HepG2 (cell line): ENCODE measurements around the gene TPM1.

Experiments used
- CHD4 ChIP-seq: fragments of 200-600 bp; sonication (generic); IDR thresholded peaks from 2 replicates; pipeline ENCODE4 v1.7.0; 2017; ENCODE audit warnings: mild to moderate bottlenecking, low read length, borderline replicate concordance
- CTCF ChIP-seq: sonication (generic); formaldehyde crosslinking; IDR thresholded peaks from 2 replicates; pipeline ENCODE4 v1.5.0; 2020; ENCODE audit warnings: mild to moderate bottlenecking, missing genetic modification reagents, moderate library complexity
- EP300 ChIP-seq, 3 experiments: sonication (generic) in 1 of 3; formaldehyde crosslinking in 1 of 3; IDR thresholded peaks; 2 replicates each; pipeline versions ENCODE4 v1.5.1 to v1.6.1; 2011 to 2020; ENCODE audit warnings: low read depth in 2 of 3, low read length in 2 of 3, borderline replicate concordance in 1 of 3, improper control_type of control experiment in 1 of 3, mild to moderate bottlenecking in 1 of 3, missing genetic modification reagents in 1 of 3, moderate library complexity in 1 of 3
- ETV5 ChIP-seq: IDR thresholded peaks from 2 replicates; pipeline ENCODE4 v1.6.1; 2018; ENCODE audit warnings: missing biosample characterization, missing genetic modification reagents, inconsistent platforms, borderline replicate concordance
- KDM1A ChIP-seq: IDR thresholded peaks from 2 replicates; pipeline ENCODE4 v1.6.1; 2016; ENCODE audit warnings: missing compliant biosample characterization
- MAZ ChIP-seq, 2 experiments: sonication (generic) in 1 of 2; formaldehyde crosslinking in 1 of 2; IDR thresholded peaks; 2 replicates each; pipeline versions ENCODE4 v1.5.0 to v1.6.1; 2012 to 2020; ENCODE audit warnings: low read depth in 2 of 2, mild to moderate bottlenecking in 2 of 2, borderline replicate concordance in 1 of 2, improper control_type of control experiment in 1 of 2, low read length in 1 of 2, missing genetic modification reagents in 1 of 2, moderate library complexity in 1 of 2
- PCBP1 ChIP-seq: fragments of 200-400 bp; formaldehyde crosslinking; IDR thresholded peaks from 2 replicates; pipeline ENCODE4 v1.6.1; 2017; ENCODE audit warnings: mild to moderate bottlenecking, low read depth, low read length, borderline replicate concordance
- POLR2A ChIP-seq, 2 experiments: IDR thresholded peaks; 2 replicates each; pipeline ENCODE4 v1.6.1; 2011; ENCODE audit warnings: low read depth in 2 of 2, low read length in 2 of 2, mild to moderate bottlenecking in 1 of 2, moderate library complexity in 1 of 2; ENCODE audit not compliant: insufficient read depth in 1 of 2
- SMARCC2 ChIP-seq: fragments of 450-650 bp; IDR thresholded peaks from 2 replicates; pipeline ENCODE4 v1.6.1; 2017; ENCODE audit warnings: antibody characterized with exemption, mild to moderate bottlenecking
- TCF7 ChIP-seq: sonication (generic); IDR thresholded peaks from 2 replicates; pipeline ENCODE4 v1.6.1; 2016; ENCODE audit warnings: antibody characterized with exemption, low read depth
- ZBTB7A ChIP-seq: sonication (generic); formaldehyde crosslinking; IDR thresholded peaks from 2 replicates; pipeline ENCODE4 v1.8.0; 2022; ENCODE audit warnings: mild to moderate bottlenecking, missing genetic modification reagents
- ZFP37 ChIP-seq: sonication (generic); formaldehyde crosslinking; IDR thresholded peaks from 2 replicates; pipeline ENCODE4 v1.4.0; 2020; ENCODE audit warnings: missing genetic modification reagents, borderline replicate concordance
- ZNF564 ChIP-seq: sonication (generic); formaldehyde crosslinking; IDR thresholded peaks from 2 replicates; pipeline ENCODE4 v1.8.1; 2023; ENCODE audit warnings: mild to moderate bottlenecking, missing genetic modification reagents
- ZNF776 ChIP-seq: sonication (generic); formaldehyde crosslinking; IDR thresholded peaks from 2 replicates; pipeline ENCODE4 v1.4.0; 2020; ENCODE audit warnings: mild to moderate bottlenecking, missing genetic modification reagents

- TF ChIP-seq ZNF776 (CRISPR knock-in tag) (no peak), KDM1A (CRISPR knock-in tag) (no peak), SMARCC2 (no peak), MAZ (IDR thresholded peaks at IDR 0.05; ENCODE audit: borderline replicate concordance, low read depth, low read length) (no peak), MAZ (CRISPR knock-in tag; IDR thresholded peaks at IDR 0.05; ENCODE audit: low read depth) (no peak), ZFP37 (CRISPR knock-in tag) (no peak), EP300 (IDR thresholded peaks at IDR 0.05; ENCODE audit: low read depth in 2 of 2, low read length in 2 of 2) (no peak), EP300 (CRISPR knock-in tag; IDR thresholded peaks at IDR 0.05; ENCODE audit: borderline replicate concordance) (no peak), CHD4 (no peak), PCBP1 (no peak), TCF7 (no peak), ZBTB7A (no peak), CTCF (CRISPR knock-in tag) (no peak), ZNF564 (no peak), POLR2A (IDR thresholded peaks at IDR 0.05; ENCODE audit: insufficient read depth in 1 of 2, low read depth in 2 of 2, low read length in 2 of 2) (no peak), ETV5 (CRISPR knock-in tag) (no peak)
These were observed 28.0 kb upstream of the TPM1 start for GRCh38 chr15:63014578-63014977.
